NCI-H2107 treated with DMSO at 0.1 percent for 48 hours (cell line): ENCODE data around the gene SYAP1.
"Not testable (repeated sequence)": the region's sequence is repeated elsewhere in the genome, so short reads cannot be mapped to it uniquely, and the experiment has no call there.

Experiments
- DNase-seq: peaks from one replicate; lab custom pipeline; 2025; ENCODE audit not compliant: unreplicated experiment; lab: John Stamatoyannopoulos, UW

Gene SYAP1

GRCh38 chrX:16722481-16722880, 3.1 kb downstream of the SYAP1 start:
- DNase-seq = no peak

GRCh38 chrX:16725072-16725471, 5.7 kb downstream of the SYAP1 start:
- DNase-seq = no peak

GRCh38 chrX:16726347-16726988, 7.1 kb downstream of the SYAP1 start:
- DNase-seq = not testable (repeated sequence)

GRCh38 chrX:16727637-16728036, 8.2 kb downstream of the SYAP1 start:
- no peak for DNase-seq

DNA sequence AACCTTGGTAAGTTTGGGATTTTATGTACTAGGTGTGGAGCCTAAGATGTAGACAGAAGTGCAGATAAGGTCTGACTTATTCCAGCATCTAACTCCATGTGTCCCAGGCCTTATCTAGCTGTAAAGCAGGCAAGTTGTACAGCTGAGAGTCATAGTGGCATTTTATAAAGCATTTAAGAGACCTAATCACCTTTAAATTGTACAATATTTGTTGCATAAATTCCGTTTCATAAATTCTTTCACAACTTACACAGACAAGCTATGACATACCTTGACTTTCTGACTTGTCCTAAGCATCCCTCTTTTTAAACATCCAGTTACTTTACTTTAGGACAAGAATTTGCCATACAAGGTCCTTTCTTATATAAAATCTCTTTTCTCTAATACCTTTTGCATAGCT, 11.0 kb downstream of the SYAP1 start:
- no peak for DNase-seq

- DNase-seq = no peak
These were observed 13.6 kb downstream of the SYAP1 start for GRCh38 chrX:16733013-16733412.

GRCh38 chrX:16737024-16737423, 17.6 kb downstream of the SYAP1 start:
- no peak for DNase-seq

- DNase-seq = peak; percentile 26
These were observed 20.2 kb downstream of the SYAP1 start for GRCh38 chrX:16739574-16739973.

DNA sequence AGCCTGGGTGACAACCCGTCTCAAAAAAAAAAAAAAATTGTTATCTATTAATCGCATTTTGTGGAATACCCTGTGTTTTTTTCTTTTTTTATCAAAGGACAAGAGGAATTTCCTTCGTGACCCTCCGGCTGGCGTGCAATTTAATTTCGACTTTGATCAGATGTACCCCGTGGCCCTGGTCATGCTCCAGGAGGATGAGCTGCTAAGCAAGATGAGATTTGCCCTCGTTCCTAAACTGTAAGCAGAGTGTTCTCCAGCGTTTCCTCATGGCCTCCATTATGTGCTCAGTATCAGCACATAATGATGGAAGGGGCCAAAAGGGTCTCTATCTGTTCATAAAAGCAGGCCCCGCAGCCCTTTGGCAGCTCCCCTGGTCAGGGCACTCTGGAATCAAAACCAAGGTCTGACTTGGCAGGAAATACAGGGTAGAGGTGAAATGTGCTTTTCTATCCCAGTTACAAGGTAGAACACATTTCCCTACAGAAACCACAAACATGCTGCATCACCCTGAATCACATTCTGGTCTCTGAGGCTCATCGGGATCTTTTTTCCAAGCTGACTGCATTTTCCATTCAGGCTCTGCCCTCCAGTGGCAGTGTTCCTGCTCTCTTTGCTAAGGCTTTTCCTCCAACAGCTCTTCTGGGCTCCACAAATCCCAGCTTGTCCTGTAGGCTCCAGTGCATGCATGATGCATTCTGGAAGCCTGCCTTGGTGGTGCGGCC, 24.4 kb downstream of the SYAP1 start:
- DNase-seq = no peak

DNA sequence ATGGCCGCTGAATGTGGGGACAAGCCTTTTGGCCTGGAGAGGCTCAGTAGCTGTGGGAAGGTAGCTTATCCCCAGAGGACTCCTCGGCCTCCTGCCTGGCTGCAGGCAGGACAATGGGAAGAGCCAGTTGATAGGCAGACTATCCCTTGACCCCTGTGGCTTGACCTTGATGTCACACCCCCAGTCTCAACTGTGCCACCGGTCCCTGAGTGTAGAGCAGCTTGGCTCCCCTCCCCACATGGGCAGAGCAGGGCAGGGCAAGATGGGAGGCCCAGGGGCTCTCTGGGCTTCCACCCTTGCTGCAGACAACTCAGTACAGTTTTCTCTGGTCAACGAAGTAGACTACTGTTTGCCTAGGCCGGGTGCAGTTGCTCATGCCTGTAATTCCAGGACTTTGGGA, 25.7 kb downstream of the SYAP1 start:
- DNase-seq = no peak

- no peak for DNase-seq
These were observed 26.2 kb downstream of the SYAP1 start for GRCh38 chrX:16745659-16746058.

DNA sequence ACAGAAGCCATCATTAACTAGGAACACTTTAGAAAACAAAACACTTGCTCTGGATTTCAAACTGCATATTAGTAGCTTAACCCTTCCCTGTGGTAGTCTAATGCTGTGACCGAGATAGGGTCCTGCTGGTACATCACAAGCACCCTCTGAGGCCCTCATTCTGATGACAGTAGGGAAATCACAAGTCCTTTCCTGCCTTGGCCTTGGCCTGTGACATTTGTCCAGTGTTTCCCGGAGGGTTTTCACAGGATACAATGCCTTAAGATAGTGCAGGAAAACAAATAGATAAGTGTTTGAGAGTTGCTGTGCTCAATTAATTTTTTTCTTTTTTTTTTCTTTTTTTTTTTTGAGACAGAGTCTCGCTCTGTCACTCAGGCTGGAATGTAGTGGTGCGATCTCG, 29.0 kb downstream of the SYAP1 start:
- no peak for DNase-seq

DNA sequence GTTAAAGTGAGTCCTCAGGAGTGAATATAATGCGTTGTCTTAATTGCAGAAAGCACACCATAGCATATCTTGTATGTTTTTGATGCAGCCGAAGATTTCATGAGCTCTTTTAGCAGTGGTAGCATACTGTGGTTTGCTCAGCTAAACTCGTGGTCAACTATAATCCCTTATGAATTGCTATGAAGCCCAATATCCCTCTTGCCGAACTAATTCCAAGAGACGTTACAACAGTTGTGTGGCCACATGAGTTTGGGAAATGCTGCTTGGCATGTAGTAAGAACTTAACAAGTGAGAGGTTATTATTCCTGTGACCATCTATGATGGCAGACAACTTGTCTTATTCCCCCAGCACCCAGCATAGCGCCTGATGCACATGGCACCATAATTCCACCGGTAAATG, 30.7 kb downstream of the SYAP1 start:
- no peak for DNase-seq

DNA sequence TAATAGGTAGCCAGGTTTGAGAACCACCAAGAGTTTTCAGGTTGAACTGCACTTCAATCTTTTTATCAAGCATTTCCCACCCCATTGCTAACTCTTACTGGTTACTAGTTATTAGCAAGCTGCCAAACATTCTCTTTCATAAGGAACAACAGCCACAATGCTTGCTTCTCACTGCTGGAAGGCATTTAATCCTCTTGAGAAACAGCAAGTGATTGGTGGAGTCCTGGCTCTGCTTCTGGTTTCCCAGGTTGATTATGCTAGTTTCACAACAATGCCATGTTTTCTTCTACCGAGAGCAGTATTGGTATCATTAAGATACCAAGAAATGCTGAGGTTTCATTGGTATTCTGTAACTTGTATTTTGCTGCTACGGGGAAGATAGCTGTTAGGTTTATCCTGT, 34.6 kb downstream of the SYAP1 start:
- no peak for DNase-seq

DNA sequence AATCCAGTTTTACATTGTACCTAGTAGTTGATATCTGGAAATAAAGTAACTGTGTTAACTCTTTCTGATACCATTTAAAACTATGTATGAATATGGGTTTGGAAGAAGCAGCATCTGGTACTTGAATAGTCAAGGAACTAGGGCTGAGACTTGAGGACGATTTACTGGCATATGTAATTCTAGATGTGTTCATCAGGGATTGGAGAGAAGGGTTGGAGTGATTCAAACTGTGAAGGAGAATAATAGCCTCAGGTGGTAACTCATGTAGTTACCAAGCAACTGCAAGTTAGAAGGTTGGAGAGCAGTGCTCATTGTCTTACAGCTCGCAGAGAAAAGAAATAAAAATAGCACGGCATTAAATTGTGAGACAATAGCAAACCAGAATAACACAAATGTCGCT, 37.3 kb downstream of the SYAP1 start:
- DNase-seq = peak; percentile 96

DNA sequence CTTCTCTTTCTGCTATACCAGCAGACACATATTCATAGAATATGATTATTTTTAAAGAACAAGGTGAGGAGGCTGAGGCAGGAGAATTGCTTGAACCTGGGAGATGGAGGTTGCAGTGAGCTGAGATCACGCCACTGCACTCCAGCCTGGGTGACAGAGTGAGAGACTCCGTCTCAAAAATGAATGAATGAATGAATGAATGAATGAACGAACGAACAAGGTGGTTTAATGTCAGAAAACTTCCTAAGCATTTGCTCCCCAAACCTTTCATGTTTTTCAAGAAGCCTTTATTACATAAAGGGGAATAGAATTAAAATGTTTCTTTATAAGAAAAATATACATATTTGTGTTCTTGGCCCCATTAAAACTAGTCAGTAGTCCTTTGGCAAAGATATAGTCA, 42.1 kb downstream of the SYAP1 start:
- not testable (repeated sequence) for DNase-seq

- no peak for DNase-seq
These were observed 43.2 kb downstream of the SYAP1 start for GRCh38 chrX:16762579-16762978.

GRCh38 chrX:16765594-16765993, 46.2 kb downstream of the SYAP1 start:
- DNase-seq = no peak

- no peak for DNase-seq
These were observed 51.6 kb downstream of the SYAP1 start for GRCh38 chrX:16770970-16771482.

- DNase-seq = no peak
These were observed 52.3 kb downstream of the SYAP1 start for GRCh38 chrX:16771483-16772398.

DNA sequence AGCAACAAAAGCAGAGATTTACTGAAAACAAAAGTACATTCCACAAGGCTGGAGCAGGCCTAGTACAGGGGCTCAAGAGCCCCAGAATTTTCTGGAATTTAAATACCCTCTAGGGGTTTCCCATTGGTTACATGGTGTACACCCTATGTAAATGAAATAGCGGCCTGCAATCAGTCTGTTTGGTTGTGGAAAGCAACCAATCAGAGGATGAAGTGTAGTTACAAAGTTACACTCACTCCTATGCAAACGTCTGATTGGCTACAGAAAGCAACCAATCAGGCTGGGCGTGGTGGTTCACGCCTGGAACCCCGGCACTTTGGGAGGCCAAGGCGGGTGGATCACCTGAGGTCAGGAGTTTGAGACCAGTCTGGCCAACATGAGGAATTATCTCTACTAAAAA, 53.0 kb downstream of the SYAP1 start:
- DNase-seq = no peak

DNA sequence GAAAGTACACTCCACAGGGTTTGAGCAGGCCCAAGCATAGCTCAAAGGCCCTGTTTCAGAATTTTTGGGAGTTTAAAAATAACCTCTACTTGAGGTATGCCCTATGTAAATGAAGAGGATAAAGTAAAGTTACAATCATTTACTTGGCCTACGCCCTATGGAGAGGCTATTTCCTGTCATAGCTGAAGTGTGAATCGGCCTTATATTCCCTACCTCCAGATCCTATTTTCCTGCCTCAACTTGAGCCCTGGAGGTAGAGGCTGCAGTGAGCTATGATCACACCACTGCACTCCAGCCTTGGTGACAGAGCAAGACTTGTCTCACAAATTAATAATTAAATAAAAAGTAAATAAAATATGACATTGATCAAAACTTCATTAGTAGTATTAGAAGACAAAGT, 55.3 kb downstream of the SYAP1 start:
- DNase-seq = no peak
